GM21717 (cell line): ENCODE results near the gene TPM4.

ENCODE experiments used
- ATAC-seq: cut with Tn5 transposase; IDR thresholded peaks from one replicate; pipeline ENCODE4 v1.9.1; 2021; ENCODE audit warnings: mild to moderate bottlenecking, moderate library complexity; ENCODE audit not compliant: unreplicated experiment

TPM4 gene

DNA sequence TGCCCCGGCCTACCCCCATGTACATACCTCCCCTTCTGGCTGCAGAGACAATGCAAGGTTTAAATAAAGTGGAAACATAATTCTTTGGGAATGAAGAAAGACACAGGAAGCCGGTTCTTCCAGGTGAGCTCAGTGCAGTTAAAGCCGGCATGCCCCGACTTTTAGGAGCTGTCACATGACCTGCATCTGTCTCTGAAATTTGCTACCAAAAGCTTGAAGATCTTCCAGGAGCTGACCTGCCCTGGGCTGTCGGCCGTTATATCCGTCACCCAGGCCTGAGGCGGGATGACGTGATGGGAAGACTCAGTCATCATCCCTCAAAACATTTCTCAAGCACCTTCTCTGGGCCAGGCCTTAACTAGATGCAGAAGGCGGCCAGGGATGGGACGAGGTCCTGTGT, 45.7 kb downstream of the TPM4 start:
- ATAC-seq: no peak

DNA sequence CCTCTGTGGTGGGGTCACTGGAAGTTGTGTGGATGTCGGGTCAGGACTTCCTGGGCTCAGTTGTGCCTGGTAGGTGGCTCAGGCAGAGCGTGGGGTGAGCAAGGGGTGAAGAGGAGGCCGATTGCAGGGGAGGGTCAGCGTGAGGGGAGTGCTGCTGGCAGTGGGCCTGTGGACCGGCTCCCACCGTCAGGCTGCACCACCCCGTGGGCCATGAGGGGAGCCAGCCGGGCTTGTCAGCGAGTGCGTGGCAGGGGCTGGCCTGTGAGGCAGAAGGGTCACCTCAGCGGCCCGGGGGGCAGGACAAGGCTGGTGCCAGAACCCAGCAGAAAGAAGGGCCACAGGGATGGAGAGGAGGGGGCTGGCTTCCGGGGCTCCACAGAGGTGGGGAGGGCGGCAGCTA, 48.7 kb downstream of the TPM4 start:
- ATAC-seq: no peak

DNA sequence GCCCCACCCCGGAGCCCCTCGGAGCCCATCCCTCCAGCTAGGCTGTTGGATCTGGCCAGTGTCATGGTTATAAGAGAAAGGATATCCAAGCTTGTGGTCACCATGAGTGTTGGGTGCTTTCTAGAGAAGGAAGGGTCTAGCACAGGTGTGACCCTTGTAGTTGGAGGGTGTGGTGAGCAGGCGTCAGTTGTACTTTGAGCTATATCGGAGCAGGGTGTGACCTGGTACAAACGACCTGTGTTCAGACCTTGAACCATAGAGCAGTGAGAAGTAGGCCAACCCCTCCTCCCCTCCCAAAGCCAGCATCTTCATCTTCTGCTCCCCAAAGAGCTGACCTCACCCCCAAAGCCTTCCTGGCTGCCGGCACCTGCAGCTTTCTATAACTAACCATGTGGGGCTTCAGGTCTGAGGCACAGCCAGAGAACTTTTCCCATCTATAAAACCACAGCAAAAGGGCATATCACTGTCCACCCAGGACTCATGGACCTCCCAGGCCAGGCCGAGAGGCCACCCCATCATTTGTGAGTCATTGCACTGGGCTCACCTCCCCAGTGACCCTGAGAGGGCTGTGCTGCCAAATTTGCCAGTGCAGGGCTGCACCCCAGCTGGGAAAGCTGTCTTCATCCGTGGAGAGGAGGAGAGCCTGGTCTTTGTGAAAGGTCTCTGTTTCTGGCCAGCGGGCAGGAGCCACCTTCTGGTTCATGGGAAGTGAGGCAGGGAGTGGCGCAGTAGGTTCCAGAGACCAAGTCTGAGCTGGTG, 49.6 kb downstream of the TPM4 start:
- ATAC-seq: no peak

DNA sequence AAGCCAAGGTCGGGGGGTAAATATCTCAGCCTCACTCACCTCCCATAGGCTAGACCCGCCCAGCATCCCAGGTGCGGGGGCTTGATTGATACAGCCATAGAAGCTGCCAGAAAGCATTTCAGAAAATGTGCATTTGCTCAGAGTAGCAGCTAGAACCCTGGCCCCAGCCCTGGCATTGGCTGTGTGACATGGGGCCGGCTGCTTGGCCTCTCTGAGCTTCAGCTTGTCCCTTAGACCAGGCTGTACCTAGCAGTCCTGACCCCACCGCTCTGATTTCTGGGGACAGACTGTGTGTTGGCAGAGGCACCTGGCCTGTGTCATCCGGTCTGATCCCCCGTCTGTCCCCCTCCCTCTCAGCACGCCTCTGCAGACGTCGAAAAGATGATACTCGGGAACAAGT, 50.8 kb downstream of the TPM4 start:
- ATAC-seq: no peak

DNA sequence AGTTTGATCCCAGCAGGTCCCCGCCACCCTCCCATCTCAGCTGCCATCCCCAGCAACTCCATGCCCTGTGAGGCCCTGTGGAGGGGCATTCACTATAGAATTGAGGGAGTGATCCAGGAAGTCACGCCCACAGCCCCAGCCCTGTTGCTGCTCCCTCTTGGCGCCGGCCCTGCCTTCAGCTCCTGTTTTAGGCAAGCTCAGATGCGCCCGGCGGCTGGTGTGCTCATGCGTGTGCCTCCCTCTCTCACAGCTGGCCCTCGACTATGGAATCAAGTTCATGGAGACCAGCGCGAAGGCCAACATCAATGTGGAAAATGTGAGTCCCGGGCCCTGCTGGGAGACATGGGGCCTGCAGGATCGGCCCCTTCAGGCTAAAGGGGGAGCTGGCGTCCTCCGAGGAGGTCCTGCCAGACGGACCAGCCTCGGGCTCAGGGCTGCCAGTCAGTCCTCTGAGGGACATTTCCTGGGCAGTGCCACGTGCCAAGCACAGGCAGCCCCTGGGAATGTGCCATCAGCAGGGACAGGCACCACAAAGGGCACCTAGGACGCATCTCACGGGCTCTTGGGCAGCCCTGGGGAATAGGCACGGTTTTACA, 51.6 kb downstream of the TPM4 start:
- ATAC-seq: no peak

DNA sequence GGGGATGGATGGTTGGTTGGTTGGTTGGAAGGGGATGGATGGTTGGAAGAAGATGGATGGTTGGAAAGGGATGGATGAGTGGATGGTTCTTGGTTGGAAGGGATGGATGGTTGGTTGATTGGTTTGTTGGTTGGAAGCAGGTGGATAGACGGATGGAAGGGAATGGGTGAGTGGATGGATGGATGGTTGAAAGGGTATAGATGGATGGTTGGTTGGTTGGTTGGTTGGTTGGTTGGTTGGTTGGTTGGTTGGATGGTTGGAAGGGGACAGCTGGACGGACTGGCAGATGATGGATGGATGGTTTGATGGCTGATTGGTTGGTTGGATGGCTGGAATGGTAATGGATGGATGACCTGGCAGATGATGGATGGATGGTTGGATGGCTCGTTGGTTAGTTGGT, 55.4 kb downstream of the TPM4 start:
- ATAC-seq: no peak

DNA sequence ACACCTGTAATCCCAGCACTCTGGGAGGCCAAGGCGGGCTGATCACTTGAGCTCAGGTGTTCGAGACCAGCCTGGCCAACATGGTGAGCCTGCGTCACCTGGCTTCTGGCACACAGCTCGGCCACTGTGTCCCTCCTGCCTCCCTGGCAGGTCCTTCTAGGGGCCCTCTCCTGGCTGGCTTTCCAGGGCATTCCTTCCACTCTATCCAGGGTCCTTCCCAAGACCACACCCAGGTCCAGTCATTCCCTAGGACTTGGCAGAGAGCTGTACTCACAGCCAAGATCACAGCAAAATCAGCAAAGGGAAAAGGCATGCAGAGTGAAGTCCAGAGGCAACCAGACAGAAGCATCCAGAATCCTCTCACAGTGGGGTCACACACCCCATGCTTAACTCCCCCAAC, 57.5 kb downstream of the TPM4 start:
- no peak for ATAC-seq

DNA sequence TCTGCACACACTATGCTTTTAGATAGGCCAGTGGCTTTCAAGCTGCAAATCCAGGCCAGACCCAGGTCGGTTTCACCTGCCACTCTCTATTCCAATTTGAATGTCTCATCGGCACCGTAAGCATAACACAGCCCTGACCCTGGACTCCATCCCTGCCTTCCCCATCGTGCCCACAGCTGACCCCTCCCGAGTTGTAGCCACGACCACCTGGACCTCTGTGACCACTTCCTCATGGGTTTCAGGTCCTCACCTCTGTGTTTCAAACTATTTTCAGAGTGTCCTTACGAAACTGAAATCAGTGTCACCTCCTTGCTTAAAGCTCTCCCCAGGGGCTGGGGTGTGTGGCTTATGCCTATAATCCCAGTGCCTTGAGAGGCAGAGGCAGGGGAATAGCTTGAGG, 58.2 kb downstream of the TPM4 start:
- ATAC-seq: no peak

DNA sequence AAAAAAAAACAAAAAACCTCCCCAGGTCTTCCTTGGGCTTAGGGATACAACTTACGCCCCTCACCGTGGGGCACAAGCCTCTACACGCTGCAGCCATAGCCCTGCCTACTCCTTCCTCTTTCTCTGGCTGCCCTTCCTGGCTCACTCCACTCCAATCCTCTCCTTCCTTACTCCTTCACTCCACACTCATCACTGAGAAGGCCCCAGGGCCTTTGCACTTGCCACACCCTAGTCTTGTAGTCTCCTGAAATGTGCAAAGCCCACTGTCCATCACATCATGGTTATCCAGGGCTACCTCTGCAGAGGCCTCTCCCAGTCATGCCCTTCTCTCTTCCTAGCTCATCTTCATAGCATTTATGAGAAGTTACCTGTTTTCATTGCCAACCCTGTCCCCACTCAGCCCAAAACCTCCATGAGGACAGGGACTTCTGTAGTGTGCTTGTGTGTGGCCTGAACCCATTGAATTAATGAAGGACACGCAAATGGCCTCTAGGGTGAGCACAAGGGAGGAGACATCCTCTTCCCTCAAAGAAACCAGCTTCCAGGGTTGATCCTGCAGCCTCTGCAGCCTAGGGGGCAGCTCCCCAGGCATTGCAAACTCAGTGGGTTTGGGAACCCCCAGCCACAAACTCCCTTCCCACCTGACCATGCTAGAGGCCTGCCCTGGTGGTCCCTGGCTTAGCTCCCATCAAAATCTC, 59.3 kb downstream of the TPM4 start:
- ATAC-seq: no peak

DNA sequence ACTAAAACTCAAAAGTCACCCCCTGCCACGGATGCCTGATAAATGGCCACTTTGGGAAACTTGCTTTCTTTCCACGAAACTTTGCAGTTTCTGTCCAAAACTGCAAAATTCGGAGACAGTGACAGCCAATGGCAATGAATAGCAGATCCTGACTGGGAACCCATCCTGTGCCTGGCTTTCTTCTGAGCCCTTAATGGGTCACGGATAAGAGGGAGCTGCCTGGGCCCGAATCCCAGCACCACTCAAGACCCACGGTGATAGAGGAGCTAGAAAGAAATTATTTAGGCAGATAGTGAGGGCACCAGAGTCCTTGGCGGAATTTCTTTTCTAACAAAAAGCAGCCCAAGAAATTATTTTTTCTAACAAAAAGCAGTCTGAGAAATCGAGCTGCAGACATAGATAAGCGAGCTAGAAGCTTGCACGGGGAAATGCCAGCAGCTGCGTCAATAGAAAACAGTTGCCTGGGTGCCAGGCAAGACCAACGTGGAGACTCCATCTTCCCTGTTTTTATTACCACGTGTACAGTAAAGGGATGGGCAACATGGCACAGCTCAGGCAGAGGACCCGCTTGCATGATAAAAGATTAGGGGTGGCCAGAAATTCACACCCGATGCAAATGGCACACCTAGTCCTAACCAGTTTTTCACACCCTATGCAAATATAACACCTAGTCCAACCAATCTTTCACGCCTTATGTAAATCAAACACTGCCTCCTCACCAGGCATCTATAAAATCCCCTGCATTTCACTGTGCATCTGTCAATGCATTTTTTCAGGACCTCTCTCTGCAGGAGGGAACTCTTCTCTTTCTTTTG, 60.1 kb downstream of the TPM4 start:
- no peak for ATAC-seq

DNA sequence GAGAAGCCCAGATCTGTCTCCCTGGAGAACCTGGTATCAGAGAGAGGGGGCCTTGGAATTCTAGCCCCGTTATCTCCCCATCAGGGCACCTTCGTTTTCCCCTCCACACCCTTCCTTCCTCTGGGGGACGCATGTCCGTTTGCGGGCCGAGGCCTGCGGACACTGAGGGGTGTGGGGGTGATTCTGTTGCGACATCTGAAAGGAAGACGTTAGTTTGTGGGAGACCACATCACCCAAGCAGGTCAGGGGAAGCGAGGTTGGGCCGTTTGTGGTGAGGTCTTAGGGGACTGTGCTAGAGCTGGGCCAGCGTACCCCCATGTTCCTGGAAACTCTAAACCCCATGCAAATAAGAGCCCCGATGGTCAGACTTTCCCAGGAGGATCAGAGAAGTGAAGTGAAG, 63.5 kb downstream of the TPM4 start:
- no peak for ATAC-seq

DNA sequence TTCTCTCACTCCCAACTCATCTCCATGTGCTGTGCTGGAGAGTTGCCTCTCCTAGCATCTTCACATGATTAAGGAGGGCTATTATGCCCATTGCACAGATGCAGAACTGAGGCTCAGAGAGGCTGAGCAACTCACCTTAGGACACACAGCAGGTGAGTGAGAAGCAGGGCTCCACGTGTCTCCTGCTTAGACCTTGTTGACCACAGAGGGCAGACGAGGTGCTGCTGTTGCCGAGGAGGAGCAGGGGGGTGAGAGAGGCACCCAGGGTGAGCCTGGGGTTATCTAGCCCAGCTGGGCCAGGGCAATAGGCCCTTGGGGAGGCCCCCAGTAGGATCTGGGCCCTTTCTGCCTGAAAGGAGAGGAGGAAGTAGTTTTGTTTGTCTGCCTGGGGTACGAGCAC, 64.7 kb downstream of the TPM4 start:
- peak; percentile 33 for ATAC-seq

DNA sequence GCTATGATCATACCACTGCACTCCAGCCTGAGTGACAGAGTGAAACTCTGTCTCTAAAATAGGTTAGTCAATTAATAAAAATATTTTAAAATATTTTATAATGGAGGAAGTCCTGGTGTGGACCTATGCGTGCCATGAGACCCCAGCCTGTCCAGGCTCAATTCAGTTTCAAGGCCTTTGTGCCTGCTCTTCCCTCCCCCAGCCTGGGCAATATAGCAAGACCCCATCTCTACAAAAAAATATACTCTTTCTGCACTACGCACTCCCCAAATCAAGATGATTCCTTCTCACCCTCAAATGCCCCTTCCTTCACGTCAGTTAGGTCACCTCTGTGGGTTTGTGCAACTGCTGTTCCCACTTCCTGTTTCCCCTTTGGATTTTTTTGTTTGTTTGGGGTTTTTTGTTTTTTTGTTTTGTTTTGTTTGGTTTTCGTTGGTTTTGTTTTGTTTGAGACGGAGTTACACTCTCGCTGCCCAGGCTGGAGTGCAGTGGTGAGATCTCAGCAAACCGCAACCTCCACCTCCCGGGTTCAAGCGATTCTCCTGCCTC, 65.8 kb downstream of the TPM4 start:
- ATAC-seq: no peak

DNA sequence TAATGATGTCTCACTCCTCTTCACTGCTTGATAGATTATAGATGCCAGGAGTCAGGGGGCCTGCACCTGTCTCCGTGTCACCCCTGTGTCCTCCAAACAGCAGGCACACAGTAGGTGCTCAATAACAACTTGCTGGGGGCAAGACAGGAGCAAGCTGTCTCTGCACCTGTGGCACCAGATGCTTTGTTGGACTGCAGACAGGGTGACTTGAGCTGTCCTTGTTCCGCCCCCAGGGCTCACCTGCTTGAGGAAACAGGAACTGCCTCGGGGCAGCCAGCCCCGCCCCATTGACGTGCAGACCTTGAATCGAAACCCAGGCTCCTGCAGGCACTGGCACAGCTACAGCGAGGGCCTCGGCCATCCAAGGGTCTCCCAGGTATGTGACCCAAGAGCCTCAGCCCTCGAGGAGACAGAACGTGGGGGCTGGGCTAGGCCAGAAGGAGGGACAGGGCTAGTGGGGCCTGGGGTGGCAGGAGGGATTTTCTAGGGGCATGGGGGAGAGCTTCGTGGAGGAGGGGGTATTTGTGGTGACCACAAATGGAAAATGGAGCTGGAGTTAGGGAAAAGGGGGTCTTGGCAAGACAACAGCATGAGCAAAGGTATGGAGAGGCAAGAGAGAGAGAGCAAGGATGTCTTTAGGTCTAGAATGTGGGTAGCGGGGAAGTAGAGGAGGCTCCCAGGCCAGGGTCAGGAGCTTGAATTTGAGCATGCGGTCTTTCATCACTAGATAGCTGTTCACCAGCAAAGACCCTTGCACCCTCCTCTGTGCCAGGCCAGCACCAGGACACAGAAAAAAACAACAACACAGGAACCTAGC, 67.3 kb downstream of the TPM4 start, which contains the start of gene HSH2D:
Gene HSH2D, plus strand, starts transcription at position 287 of the 817 bp plus-strand sequence. CDS start 5,066 bp downstream, outside the sequence.
- peak; percentile 39 for ATAC-seq

DNA sequence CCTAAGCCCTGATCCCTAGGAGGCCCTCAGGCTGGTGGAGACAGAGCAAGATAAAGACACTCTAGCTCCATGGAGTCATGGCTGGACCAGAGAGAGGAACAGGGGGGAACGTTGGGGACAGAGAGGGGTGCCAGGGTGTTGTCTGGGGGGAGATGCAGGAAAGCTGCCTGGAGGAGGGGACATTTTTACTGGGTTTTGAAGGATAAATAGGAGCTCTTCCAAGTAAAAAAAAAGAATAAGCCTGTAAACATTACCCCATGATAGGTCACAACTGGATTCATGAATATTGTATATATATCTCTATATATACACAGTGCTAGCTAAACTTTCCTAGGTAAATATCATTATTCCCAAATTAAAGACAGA, 67.9 kb downstream of the TPM4 start:
- ATAC-seq: no peak

DNA sequence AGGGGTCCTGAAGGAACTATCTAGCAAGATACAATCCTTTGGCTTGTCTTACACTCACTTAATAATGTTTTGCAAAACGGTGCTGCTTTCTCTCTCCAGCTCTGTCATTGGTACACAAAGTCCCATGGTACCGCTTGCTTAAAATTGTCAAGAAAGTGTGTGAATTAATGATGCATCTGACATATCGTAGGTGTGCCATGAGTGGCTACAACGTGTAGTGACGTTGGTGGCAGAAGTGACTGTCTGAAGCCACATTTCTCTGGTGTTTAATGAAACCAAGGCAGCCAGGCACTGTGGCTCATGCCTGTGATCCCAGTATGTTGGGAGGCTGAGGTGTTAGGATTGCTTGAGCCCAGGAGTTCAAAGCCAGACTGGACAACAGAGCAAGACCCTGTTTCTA, 69.8 kb downstream of the TPM4 start:
- ATAC-seq: no peak

DNA sequence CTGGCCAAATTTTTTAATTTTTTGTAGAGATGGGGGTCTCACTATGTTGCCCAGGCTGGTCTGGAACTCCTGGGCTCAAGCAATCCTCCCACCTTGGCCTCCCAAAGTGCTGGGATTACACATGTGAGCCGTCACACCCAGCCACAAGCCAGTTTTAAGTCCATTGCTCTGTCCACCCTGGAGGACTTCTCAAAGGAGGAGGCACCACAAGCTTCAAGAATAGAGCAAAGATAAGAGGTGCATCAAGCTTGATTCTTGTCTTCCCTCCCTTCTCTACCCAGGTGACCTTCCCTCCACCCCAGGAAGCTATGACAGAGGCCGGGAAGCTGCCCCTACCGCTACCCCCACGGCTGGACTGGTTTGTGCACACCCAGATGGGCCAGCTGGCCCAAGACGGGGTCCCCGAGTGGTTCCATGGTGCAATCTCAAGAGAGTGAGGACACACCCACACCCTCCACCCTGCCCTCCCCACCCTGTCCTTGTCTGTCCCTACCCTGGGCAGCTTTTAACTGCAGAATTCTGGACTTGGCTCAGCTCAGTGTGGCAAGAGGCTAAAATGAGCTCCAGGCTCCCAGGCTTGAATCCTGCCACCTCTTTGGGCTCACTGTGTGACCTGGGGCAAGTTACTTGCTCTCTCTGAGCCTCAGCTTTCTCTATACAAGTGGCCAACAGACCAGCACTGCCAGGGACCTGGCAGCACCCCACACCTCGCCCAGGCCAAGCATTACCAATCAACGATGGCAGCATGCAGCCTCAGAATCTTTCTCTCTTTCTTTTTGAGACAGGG, 72.3 kb downstream of the TPM4 start:
- ATAC-seq: no peak
